DMS79 (cell line): ENCODE measurements around the gene CD44.

ENCODE experiments used
- DNase-seq: peaks from one replicate; lab custom pipeline; 2025; lab: John Stamatoyannopoulos, UW

Gene CD44

DNA sequence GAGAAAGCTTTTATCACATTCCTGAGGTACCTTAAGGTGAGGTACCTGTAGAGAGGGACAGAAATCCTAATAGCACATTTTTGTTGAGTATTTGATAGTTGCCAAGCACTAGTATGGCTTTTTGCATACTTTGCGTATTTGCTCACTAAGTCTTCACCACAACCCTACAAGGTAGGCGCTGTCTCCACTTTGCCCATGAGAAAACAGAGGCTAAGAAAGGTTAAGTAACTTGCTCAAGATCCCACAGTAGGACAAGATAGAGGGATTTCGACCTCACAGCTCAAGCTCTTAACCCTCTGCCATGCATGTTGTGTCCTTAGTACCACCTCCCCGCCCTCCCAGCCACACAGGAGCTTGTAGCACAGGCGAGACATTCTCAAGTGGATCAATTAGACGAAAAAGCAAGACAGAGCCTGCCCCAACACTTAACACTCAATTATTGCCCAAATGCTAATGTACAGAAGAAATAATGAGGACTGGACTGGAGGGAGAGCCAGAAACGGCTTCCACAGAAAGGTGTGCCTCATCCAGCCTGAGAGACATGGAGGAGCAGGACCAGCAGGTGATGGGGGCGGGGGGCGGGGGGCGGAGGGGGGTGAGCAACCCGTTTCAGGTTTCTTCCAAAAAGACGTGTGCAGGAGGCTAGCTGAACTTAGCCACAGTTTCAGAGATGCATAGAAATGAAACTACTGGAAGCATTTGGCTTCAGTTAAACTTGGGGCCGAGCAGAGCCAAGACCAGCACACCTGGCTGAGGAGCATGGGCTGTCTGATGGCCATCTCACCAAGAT lies 26.7 kb upstream of the CD44 start:
- peak; percentile 95 for DNase-seq

DNA sequence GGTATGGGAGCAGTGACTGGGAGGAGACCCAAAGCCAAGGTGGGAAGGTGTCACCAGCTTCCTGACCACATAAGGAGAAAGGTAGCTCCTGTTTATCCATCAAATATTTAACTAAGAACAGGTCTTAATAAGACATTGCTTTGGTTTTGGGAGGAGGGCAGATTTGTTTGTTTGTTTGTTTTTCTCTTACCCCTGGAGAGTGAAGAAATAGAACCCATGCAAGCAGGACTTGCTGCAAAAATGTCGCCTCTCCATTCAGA lies 26.2 kb upstream of the CD44 start:
- DNase-seq: no peak

DNA sequence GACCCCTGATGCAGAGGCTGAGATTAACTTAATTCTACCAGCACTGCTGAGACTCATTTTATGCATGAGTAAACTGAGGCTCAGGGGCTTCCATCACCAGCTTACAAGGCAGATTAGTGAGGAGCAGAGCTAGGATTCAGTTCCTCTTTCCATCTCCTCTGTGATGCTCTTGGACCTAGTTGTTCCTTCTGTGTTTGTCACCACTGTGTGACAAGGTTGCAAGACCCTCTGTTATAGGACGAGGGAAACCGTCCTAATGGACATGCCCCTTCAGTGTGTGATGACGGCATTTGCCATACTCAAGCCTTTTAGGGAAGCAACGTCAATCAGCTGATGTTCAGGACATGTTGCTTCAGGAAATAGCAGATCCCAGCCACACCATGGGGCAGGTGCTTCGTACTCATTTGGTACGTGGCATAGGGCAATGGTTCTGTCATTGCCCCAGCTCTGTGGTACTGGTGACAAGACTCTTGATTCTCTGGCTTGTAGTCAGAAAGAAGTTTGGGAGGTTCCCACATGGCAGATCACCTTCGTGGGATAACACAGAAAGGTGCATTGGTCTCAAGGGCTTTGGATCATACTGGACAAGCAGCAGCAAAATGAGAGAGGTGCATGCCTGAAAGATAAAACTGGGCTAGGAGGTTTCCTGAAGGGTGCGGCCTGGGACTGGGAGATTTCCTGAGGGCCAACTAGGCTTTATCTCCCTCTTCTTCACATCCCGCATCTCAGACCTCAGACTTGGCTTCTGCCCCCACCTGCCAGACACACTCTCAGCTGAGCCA lies 23.9 kb upstream of the CD44 start:
- no peak for DNase-seq

DNA sequence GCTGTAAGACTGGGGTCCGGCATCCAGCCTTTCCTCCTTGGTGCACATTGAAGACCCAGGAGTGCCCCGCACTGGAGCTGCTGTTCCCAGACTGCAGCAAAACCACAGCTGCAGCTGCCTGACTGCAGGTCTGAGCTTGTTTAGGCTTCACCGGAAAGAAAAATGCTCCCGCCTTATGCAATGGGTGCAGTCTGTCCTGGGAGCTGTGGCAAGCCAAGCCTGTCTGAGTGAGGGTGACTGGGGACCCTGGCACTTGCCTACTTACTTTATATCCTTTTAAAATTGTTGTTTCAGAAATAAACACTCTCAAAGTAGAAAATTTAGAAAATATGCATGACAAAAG lies 23.3 kb upstream of the CD44 start:
- DNase-seq: peak; percentile 17

DNA sequence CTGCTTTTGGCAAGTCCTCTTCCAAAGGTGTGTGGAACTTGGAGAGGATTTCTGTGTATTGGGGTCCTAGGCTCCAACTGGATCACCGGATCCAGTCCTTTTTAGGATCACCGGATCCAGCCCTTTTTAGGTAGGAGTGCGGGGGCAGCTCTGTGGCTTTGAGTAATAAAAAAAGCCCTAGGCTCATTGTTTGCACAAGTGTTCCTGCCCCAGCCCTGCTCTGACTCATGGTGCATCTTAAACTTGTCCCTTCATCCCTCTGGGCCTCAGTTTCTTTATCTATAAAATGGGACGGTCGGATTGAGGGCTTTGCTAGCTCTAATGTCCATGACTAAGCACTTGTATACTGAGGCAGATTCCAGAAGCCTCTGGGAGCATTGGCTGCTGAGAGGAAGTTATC lies 22.7 kb upstream of the CD44 start:
- DNase-seq: no peak

DNA sequence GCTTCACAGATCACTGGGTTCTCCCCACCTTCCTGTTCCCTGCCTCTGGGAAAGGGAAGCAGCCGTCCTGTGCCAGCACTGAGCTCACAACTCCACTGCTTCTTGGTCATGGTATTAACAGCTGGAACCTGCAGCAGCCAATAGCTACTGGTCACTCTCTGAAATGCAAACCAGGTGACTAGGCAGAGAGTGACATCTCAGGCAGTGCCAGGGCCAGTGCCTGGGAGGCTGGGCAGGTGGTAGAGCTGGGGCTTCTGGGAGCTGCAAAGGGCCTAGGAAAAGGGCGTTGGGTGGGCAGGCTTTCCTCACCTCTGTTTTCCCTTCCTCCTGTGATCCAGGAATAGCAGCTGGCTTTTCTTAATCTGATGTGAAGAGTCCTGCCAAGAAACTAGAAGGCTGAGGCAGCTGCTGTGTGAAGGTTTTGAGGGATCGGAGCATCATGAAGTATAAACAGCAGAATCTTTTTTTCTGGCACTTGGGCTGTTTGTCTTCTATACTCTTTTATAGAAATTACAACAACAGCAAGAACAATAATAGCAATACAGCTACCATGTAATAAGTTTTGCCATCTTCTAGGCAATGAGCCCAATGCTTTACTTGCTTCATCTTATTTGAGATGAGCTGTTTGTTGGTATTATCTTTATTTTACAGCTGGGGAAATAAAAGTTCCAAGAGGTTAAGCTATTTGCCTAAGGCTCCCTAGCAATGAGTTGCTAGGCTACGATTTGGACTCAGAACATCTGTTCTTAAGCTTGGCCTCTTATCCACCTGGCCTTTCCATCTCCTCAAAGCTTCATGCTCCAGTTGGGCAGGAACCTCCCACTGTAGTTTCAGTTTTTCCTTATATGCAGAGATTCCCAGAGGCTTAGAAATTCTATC lies 22.0 kb upstream of the CD44 start:
- DNase-seq: peak; percentile 91

DNA sequence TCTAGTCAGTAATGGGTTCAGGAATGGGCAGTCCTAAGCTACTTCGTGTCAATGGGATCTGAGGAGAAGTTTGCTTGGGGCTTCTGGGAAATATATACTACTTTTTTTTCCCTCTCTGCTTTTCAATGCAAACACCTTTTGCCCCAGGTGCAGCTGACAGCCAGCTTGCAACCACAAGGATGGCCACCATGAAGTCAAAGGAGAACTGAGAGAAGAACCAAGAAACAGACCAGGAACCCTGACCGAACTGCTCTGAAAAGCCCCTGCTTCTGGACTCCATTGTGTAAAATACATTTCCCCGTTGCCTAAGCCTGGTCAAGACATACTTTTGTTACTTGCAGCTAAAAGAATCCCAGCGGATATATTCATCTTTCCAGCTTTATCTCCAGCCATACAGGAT lies 20.1 kb upstream of the CD44 start:
- no peak for DNase-seq

DNA sequence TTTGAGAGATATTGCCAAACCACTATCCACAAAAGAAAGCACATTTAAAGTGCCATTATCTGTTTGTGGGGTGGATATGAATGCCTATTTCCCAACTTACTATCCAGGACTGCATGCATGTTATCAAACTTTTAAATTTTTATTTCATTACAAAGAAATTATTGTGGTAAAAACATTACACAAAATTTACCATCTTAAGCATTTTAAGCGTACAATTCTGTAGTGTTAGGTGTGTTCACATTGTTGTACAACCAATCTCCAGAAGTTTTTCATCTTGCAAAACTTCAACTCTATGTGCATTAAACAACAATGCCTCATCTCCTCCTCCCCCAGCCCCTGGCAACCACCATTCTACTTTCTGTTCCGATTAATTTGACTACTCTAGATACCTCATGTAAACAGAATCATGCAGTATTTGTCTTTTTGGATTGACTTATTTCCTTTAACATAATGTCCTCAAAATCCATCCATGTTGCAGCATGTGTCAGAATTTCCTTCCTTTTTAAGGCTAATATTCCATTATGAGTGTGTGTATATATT lies 17.6 kb upstream of the CD44 start:
- DNase-seq: no peak

DNA sequence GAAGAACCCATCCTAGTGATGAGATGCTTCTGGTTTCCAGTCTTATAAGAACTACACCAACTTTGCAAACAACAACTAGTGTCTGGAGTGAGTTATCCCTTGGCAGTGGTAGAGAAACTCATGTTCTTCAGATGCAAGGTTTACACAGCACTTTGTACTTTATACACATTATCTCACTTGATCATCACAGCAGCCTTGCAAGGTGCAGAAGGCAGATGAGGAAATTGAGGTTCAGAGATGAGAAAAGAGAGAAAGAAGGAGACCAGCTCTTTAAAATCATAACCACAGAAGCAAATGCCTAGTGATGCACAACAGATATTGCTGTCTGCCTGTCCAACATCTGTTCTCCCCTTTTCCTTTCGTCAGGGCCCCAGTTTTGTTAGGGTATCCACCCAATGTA lies 16.7 kb upstream of the CD44 start:
- DNase-seq: no peak

DNA sequence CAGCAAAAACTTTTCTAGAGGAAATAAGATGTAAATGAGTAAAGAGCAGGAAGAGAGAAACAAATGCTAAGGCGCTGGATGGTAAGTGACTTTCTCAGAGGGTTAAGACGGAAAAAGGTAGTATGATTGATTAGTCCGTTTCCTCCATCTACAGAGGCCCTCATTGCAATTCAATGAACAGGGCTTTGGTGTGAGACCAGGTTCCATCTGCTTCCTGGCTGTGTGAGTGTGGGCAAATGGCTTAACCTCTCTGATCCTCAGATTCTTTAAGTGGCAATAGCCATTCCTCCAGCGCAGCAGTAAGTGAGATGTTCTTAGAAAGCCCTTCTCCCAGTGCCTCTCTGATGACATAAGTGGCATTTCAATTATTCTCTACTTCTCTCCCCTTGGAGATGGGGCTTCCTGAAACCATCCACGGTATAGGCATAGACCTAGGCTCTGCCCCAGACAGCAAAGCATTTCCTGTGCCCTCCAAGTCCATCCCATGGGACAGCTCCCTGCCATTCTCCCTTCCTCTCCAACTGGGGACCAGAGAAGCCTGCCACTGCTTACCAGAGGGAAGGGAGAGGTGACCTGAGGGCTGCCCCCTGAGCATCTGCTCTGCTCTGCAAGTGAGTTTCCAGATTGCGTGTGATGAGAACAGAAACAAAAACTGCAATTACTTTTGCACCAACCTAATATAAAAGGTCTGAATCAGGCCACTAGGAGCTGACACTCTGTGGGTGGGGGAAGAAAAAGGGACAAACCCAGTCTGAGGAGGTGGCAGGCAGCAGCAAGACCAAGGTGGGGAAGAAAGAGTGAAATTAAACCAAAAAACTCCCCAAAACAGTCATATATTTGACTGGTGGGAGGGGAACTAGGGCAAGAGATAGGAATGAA lies 12.7 kb upstream of the CD44 start:
- no peak for DNase-seq

DNA sequence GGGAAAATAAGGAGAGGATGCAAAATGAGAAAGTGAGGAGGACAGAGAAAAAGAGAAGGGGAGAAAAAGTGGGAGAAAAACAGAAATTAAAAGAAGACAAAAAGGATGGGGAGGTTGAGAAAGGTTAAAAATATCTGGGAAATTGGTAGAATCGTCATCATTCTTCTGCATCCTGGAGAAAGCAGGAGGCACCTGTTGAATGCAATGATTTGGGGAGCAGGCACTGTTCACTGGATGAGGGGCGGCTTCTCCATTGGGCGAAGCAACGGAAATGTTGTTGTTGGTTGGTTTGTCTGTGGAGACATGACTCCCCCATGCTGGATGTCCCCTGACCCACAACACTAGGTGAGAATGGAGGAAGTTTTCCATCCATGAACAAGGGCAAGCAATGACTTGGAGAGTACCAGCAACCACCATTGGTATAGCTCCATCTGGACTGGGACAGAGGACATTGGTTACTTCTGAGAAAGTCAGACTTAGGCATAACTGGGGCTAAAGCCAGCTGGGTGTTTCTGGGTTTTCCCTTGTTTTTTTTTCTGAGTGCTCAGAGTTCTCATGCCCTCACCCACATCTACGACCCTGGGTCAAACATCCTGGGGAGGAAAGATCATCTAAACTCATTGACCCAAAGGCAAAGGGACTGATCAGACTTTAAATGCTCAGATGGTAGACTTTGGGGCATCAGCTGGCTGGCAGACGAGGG lies 11.9 kb upstream of the CD44 start:
- no peak for DNase-seq

DNA sequence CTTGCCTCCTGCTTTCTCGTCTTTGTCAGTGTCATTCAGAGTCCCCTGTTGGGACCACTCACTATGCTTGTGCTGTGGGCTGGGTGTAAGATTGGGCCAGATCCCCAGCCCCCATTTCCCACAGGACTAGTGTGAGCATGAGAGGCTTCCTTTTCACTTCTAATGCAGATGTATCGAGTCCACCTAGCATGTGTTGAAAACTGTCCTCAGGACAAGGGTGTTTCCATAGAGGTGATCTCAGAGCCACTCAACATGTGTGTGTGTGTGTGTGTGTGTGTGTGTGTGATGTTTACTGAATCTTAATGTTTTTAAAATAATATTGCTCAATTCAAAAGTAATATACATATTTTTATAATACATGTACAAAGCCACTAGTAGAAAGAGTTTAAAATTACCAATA lies 11.4 kb upstream of the CD44 start:
- no peak for DNase-seq

DNA sequence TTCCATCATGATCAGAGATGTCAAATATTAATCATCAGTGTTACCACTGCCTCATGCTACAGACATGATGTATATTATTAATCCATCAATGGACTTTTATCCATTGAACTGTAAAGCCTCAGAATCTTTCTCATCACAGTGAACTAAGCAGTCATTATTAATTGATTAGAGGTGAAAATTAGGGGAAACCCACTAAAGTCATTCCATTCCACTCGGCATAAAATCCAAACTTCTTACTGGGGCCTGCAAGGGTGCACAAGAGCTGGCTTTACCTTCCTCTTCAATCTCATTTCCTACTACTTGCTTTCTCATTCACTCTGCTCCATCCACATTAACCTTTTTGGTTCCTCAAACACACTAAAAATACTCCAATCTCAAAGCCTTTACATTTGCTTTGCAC lies 7.9 kb upstream of the CD44 start:
- no peak for DNase-seq

DNA sequence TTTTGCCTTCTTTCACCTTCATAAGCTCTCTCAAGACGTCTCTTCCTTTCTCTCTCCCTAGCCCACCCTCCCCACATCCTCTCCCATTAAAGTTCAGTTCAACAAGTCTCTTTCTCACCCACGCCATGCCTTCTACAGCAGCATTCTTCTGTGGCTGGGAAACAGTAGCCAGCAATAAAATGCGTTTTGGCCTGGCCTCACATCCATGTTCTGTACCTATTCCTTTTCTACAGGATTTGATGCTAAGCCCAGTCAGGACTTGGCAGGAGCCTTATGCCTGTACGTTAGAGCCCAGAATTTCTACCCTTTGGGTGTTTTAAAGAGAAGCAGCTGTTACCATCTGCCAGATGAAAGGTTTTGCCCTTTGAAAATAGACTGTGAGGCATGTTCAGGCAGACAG lies 7.1 kb upstream of the CD44 start:
- no peak for DNase-seq

DNA sequence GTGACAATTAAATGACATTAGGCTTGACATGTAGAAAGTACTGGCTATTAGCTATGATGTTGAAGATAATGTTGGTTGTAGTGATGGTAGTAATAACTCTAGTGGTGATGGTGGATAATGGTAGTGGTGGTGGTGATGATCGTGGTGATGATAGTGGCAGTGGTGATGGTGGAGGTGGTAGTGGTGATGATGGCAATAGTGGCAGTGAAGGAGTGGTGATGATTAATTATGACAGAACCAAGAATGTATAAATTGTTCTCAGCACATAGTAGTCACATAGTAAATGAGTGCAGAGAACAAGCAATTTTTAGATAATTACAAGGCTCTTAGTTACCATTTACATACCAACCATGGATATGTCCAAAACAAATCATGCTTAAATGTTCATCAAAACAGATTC lies 5.3 kb upstream of the CD44 start:
- no peak for DNase-seq

DNA sequence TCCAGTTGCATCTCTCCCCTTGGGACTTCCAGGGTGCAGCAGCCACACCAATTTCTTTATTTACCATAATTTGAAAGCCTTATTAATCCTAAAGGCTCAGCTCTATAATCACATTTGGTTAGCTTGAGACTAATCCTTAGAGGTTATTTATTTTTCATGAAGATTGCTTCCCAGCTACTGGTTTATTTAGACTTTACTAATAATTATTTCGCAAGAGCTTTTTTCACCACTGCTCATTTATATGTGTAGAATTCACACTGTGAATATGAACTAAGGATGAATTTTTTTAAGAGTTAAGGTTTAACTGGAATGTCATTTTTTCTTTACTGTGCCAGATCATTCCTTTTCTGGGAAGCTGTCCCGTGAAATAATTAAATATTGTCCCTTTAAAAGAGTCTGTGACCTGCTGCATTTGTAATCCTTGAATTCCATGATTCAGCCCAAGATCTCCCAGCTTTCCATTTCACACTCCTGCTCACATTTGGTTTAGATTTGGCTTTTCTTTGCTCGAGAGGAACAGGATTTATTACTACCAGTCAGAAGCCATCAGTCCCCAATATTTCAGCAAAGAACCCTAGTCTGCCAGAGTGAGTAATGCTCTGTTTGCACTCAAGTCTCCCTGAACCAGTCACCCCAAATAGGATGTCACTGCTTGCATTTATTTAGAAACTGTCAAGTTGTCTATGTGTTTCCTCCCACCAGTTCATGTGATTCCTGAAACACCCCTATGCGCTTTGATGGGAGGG lies 4.4 kb upstream of the CD44 start:
- DNase-seq: no peak

DNA sequence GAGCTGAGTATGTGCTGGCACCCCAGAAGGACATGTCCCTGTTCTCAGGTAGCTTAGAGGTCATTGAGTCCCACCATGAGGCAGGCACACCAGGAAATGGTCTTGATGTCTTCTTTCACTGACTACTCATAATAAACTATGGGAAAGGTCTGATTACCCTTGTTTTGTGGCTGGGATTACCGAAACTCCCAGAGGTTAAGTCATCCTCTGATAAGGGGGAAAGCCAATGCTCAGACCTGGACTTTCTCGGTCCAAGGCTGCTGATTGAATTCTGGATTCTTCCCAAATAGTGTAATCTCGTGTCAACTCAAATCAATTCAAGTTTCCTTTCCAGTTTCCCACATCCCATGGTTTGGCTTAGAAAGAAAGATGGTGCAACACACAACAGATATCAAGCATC lies 3.7 kb upstream of the CD44 start:
- no peak for DNase-seq

DNA sequence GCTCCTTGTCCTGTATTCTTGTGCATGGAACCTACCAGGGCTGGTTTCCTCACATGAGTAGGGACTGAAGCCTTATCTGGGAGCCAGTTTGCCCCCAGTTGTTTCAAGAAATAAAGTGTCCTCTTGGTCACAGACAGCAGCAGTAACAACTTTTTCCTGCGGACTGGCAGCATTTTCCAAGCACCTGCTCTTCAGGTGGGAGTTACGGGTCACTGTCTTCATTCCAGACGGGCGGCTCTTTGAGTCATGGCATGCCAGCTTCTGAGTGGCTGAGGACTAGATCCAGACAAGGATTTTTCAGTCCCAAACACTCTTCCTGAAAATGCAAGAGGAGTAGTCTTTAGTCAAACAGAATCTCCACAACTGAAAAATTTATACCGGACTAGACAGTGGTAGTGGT lies 2.7 kb upstream of the CD44 start:
- DNase-seq: no peak

DNA sequence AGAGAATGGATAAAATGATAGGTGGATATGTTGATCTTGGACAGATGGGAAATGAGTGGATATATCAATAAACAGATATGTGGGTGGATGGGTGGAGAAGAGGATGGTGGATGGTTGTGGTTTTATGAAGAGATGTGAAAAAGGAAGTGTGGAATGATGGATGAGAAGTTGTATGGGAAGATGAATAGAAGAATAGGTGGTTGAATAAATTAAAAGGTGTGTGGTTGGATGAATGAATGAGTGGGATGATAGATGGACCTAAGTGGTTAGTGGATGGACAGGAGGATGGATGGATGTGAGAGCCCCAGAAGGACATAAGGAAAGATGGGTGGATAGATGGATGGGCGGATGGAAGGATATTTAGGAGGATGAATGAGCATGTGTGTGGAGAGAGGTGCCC lies 913 bp upstream of the CD44 start:
- no peak for DNase-seq

DNA sequence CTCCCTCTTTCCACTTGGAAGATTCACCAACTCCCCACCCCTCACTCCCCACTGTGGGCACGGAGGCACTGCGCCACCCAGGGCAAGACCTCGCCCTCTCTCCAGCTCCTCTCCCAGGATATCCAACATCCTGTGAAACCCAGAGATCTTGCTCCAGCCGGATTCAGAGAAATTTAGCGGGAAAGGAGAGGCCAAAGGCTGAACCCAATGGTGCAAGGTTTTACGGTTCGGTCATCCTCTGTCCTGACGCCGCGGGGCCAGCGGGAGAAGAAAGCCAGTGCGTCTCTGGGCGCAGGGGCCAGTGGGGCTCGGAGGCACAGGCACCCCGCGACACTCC lies 397 bp upstream of the CD44 start:
- DNase-seq: no peak
